DND-41 (cell line): ENCODE data around the gene PLEK.

Experiments used
- ATAC-seq: fragments of 200-7000 bp; cut with Tn5 transposase; 3 replicates; pipeline ENCODE4 v1.9.1; 2021; ENCODE audit warnings: low read depth; ENCODE audit not compliant: insufficient read depth
- DNase-seq: peaks from one replicate; pipeline ENCODE4 v3.0.0-alpha.2; 2020
- H2AFZ ChIP-seq: 2 replicates; pipeline ENCODE4 v1.6.0; 2012; ENCODE audit warnings: low read depth, low read length
- H3K27ac ChIP-seq: 2 replicates; pipeline ENCODE4 v1.5.1; 2012; ENCODE audit warnings: low read length, inconsistent platforms
- H3K27me3 ChIP-seq: fragments of 200-600 bp; sonication (generic); 2 replicates; pipeline ENCODE4 v1.6.0; 2012; ENCODE audit warnings: low read length, mild to moderate bottlenecking, inconsistent platforms; ENCODE audit not compliant: insufficient read depth, poor library complexity
- H3K36me3 ChIP-seq: 2 replicates; pipeline ENCODE4 v1.5.1; 2012; ENCODE audit warnings: low read length, inconsistent platforms; ENCODE audit not compliant: insufficient read depth
- H3K4me1 ChIP-seq: 2 replicates; pipeline ENCODE4 v1.5.1; 2012; ENCODE audit warnings: mild to moderate bottlenecking, low read length; ENCODE audit not compliant: insufficient read depth
- H3K4me2 ChIP-seq: 2 replicates; pipeline ENCODE4 v1.6.0; 2012; ENCODE audit warnings: mild to moderate bottlenecking, moderate library complexity, low read length, inconsistent platforms; ENCODE audit not compliant: insufficient read depth
- H3K4me3 ChIP-seq, 2 experiments: fragments of 200-600 bp in 1 of 2; shearing (Covaris generic) in 1 of 2; 2 replicates each; pipeline ENCODE4 v1.5.1; 2012 to 2016; ENCODE audit warnings: inconsistent platforms in 2 of 2, low read length in 2 of 2, mild to moderate bottlenecking in 2 of 2, low read depth in 1 of 2, moderate library complexity in 1 of 2
- H3K79me2 ChIP-seq: 2 replicates; pipeline ENCODE4 v1.6.0; 2012; ENCODE audit warnings: low read length, inconsistent platforms; ENCODE audit not compliant: insufficient read depth
- H3K9ac ChIP-seq: 2 replicates; pipeline ENCODE4 v1.6.0; 2012; ENCODE audit warnings: low read depth, mild to moderate bottlenecking, inconsistent platforms, low read length, moderate library complexity
- H3K9me3 ChIP-seq: 2 replicates; pipeline ENCODE4 v1.5.1; 2012; ENCODE audit warnings: low read length, moderate library complexity, mild to moderate bottlenecking, inconsistent platforms; ENCODE audit not compliant: insufficient read depth, severe bottlenecking
- H4K20me1 ChIP-seq: 2 replicates; pipeline ENCODE4 v1.6.0; 2012; ENCODE audit warnings: low read length; ENCODE audit not compliant: insufficient read depth
- CTCF ChIP-seq: IDR thresholded peaks from 2 replicates; pipeline ENCODE4 v1.5.1; 2012; ENCODE audit warnings: borderline replicate concordance, low read length, moderate library complexity, mild to moderate bottlenecking; ENCODE audit not compliant: poor library complexity, severe bottlenecking; ENCODE audit errors: extremely low read depth
- EZH2 ChIP-seq: IDR thresholded peaks from 3 replicates; pipeline ENCODE4 v1.6.1; 2012; ENCODE audit warnings: borderline replicate concordance, low read depth, mild to moderate bottlenecking, moderate library complexity, low read length, inconsistent platforms; ENCODE audit not compliant: severe bottlenecking

PLEK gene

GRCh38 chr2:68388358-68388757 is 23.3 kb downstream of the PLEK start:
- Histone ChIP-seq H4K20me1 (no peaks in the 10 kb centered on the region), H3K36me3 (no peaks in the 10 kb centered on the region), H3K27ac (no peak overlapping the region), H2AFZ (no peak overlapping the region), H3K4me3 (no peak overlapping the region), H3K4me1 (peaks cover 4% of the 10 kb centered on the region; the same call in 1 of the 2 replicates), H3K4me2 (no peak overlapping the region), H3K27me3 (peaks cover 5% of the 10 kb centered on the region), H3K9me3 (no peaks in the 10 kb centered on the region), H3K9ac (no peak overlapping the region), H3K79me2 (no peaks in the 10 kb centered on the region)
- ATAC-seq (no peak), DNase-seq (no peak)
- TF ChIP-seq EZH2 (no peak), CTCF (no peak)

GRCh38 chr2:68388772-68389171 is 23.7 kb downstream of the PLEK start:
- Histone ChIP-seq H3K79me2 (no peaks in the 10 kb centered on the region), H3K9ac (no peak overlapping the region), H3K4me1 (peaks cover 4% of the 10 kb centered on the region; the same call in 1 of the 2 replicates), H2AFZ (no peak overlapping the region), H3K9me3 (no peaks in the 10 kb centered on the region), H3K4me2 (no peak overlapping the region), H3K27me3 (peaks cover 5% of the 10 kb centered on the region), H3K27ac (no peak overlapping the region), H3K4me3 (no peak overlapping the region), H3K36me3 (no peaks in the 10 kb centered on the region), H4K20me1 (no peaks in the 10 kb centered on the region)
- ATAC-seq (no peak), DNase-seq (no peak)
- TF ChIP-seq EZH2: no peak
- TF ChIP-seq CTCF: no peak

GRCh38 chr2:68390114-68390513 is 25.0 kb downstream of the PLEK start:
- Histone ChIP-seq H2AFZ (no peak overlapping the region), H3K9ac (no peak overlapping the region), H3K36me3 (no peaks in the 10 kb centered on the region), H3K79me2 (no peaks in the 10 kb centered on the region), H3K27me3 (peaks cover 5% of the 10 kb centered on the region), H3K4me3 (no peak overlapping the region), H3K4me1 (peaks cover 4% of the 10 kb centered on the region; the same call in 1 of the 2 replicates), H3K9me3 (no peaks in the 10 kb centered on the region), H4K20me1 (no peaks in the 10 kb centered on the region), H3K27ac (no peak overlapping the region), H3K4me2 (no peak overlapping the region)
- no peak for TF ChIP-seq EZH2
- no peak for TF ChIP-seq CTCF
- ATAC-seq (no peak), DNase-seq (no peak)

GRCh38 chr2:68390586-68390985 is 25.5 kb downstream of the PLEK start:
- no peaks in the 10 kb centered on the region for H3K36me3 ChIP-seq

More at GRCh38 chr2:68390586-68390985, 25.5 kb downstream of the PLEK start:
- Histone ChIP-seq H3K9ac (no peak overlapping the region), H3K79me2 (no peaks in the 10 kb centered on the region), H3K27ac (no peak overlapping the region), H3K9me3 (no peaks in the 10 kb centered on the region), H3K4me3 (no peak overlapping the region), H3K4me2 (no peak overlapping the region), H3K27me3 (peaks cover 5% of the 10 kb centered on the region), H4K20me1 (no peaks in the 10 kb centered on the region), H2AFZ (no peak overlapping the region), H3K4me1 (peaks cover 4% of the 10 kb centered on the region; the same call in 1 of the 2 replicates)
- TF ChIP-seq CTCF (no peak), EZH2 (no peak)
- ATAC-seq: no peak
- no peak for DNase-seq
